ENCODE data around the gene UPK1B.

DNA sequence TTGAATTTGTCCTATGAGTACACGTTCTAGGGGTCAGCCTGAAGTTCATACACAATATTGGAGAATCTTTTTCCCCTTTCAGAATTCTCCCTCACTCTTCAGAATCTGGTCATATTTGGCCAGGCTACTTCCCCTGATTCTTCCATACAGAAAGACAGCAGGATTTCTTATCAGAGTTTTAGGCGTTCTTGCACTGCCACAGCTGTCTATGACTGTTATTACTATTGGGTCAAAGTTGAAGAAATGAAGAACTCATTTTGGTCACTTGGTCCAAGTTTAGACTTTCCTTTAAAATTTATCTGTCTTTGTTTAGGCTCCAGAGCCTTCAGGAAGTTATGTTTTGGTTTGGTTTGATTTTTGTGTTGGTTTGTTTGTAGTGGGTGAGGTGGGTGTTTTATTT is 15.4 kb upstream of the UPK1B start:
- TF ChIP-seq SMC3 (IDR thresholded peaks at IDR 0.05) (no peak), EP300 (IDR thresholded peaks at IDR 0.05) (no peak)
- TF ChIP-seq, protein P1, sequence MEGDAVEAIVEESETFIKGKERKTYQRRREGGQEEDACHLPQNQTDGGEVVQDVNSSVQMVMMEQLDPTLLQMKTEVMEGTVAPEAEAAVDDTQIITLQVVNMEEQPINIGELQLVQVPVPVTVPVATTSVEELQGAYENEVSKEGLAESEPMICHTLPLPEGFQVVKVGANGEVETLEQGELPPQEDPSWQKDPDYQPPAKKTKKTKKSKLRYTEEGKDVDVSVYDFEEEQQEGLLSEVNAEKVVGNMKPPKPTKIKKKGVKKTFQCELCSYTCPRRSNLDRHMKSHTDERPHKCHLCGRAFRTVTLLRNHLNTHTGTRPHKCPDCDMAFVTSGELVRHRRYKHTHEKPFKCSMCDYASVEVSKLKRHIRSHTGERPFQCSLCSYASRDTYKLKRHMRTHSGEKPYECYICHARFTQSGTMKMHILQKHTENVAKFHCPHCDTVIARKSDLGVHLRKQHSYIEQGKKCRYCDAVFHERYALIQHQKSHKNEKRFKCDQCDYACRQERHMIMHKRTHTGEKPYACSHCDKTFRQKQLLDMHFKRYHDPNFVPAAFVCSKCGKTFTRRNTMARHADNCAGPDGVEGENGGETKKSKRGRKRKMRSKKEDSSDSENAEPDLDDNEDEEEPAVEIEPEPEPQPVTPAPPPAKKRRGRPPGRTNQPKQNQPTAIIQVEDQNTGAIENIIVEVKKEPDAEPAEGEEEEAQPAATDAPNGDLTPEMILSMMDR (IDR thresholded peaks at IDR 0.05): no peak
